ENCODE measurements around the gene DLG2. TPM values are rescaled to one million over a fixed set of nuclear protein-coding genes. Genes with fewer than 3 reads are reported as not detected.
"Not testable (repeated sequence)": the region's sequence is repeated elsewhere in the genome, so short reads cannot be mapped to it uniquely, and the experiment has no call there.

Gene DLG2
- 1 to 10 TPM in 1 of 2 experiments, under 1 TPM in 1; 0.85 to 1.1 TPM for total RNA-seq

GRCh38 chr11:85627332-85627997 lies at the start of gene DLG2:
DLG2 (minus strand) TSS chr11:85627344.
- peaks cover 48% of the 10 kb centered on the region for H3K4me1 Mint-ChIP-seq
- peak; percentile 18 for DNase-seq
- peak within 1 kb of the TSS; percentile 99 for H3K4me3 Mint-ChIP-seq
- CTCF ChIA-PET, result interaction anchor here (0.9 to 1.4 kb wide), 4 partner anchors 9 to 20 kb away, joined by 3 to 6 read pairs (median 5); partner anchors contain the start of gene TMEM126A
- POLR2A ChIA-PET, result interaction anchor here (0.8 to 2.2 kb wide), 2 partner anchors 20 to 199 kb away, joined by 4 to 5 read pairs; partner anchors contain the start of gene TMEM126A
- peak within 1 kb of the TSS; percentile 97 for H3K27ac Mint-ChIP-seq
- no peaks in the 10 kb centered on the region for H3K9me3 Mint-ChIP-seq
- peaks cover 18% of the 10 kb centered on the region for H3K36me3 Mint-ChIP-seq (ENCODE audit: low read depth)
- H3K27me3 Mint-ChIP-seq, result peaks cover 10% of the 10 kb centered on the region

DNA sequence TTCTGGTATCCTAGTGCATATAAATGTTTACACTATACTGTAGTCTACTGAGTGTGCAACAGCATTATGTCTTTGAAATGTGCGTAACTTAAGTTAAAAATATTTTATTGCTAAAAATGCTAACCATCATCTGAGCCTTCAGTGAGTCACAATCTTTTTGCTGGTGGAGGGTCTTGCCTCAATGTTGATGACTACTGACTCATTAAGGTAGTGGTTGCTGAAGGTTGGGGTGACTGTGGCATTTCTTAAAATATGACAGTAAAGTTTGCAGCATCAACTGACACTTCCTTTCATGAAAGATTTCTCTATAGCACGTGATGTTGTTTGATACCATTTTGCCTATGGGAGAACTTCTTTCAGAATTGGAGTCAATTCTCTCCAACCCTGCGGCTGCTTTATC lies 46.2 kb upstream of the DLG2 start:
- Mint-ChIP-seq H3K4me1 (peaks cover 8% of the 10 kb centered on the region), H3K36me3 (ENCODE audit: low read depth) (peaks cover 3% of the 10 kb centered on the region), H3K27me3 (peaks cover 6% of the 10 kb centered on the region)

GRCh38 chr11:85672105-85672902 lies 45.2 kb upstream of the DLG2 start:
- peaks cover 3% of the 10 kb centered on the region for H3K36me3 Mint-ChIP-seq (ENCODE audit: low read depth)
- peaks cover 8% of the 10 kb centered on the region for H3K4me1 Mint-ChIP-seq
- DNase-seq, result no peak
- ChIA-PET POLR2A (no interaction called here), CTCF (no interaction called here)
- peaks cover 8% of the 10 kb centered on the region for H3K9me3 Mint-ChIP-seq
- H3K27ac Mint-ChIP-seq, result no peak overlapping the region
- H3K4me3 Mint-ChIP-seq, result no peak overlapping the region
- peaks cover 2% of the 10 kb centered on the region for H3K27me3 Mint-ChIP-seq

More for the DNA sequence above, 46.2 kb upstream of the DLG2 start:
- no peak for DNase-seq
- Mint-ChIP-seq H3K27ac (no peak overlapping the region), H3K4me3 (no peak overlapping the region), H3K9me3 (peaks cover 8% of the 10 kb centered on the region)
- ChIA-PET POLR2A (no interaction called here), CTCF (interaction anchor here (1.6 kb wide), 1 partner anchor 10 kb away, joined by 4 read pairs; no protein-coding TSS in a partner anchor)

DNA sequence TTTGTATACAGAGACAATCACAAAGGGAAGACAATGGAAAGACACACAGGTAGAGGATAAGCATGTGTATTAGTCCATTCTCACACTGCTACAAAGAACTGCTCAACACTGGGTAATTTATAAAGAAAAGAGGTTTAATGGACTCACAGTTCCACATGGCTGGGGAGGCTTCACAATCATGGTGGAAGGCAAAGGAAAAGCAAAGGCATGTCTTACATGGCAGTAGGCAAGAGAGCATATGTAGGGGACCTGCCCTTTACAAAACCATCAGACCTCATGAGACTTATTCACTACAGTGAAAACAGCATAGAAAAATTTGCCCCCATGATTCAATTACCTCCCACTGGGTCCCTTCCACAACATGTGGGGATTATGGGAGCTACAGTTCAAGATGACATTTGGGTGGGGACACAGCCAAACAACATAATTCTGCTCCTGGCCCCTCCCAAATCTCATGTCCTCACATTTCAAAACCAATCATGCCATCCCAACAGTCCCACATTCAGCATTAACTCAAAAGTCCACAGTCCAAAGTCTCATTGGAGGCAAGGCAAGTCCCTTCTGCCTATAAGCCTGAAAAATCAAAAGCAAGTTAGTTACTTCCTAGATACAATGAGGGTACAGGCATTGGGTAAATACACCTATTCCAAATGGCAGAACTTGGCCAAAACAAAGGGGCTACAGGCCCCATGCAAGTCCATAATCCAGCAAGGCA lies 44.0 kb upstream of the DLG2 start:
- POLR2A ChIA-PET; H3K9me3 Mint-ChIP-seq; H3K36me3 Mint-ChIP-seq (ENCODE audit: low read depth); H3K27me3 Mint-ChIP-seq; H3K4me3 Mint-ChIP-seq; H3K27ac Mint-ChIP-seq; H3K4me1 Mint-ChIP-seq; DNase-seq: not testable (repeated sequence)
- CTCF ChIA-PET, result interaction anchor here (0.7 to 1.1 kb wide), 2 partner anchors 14 to 150 kb away, joined by 3 read pairs; no protein-coding TSS in a partner anchor

DNA sequence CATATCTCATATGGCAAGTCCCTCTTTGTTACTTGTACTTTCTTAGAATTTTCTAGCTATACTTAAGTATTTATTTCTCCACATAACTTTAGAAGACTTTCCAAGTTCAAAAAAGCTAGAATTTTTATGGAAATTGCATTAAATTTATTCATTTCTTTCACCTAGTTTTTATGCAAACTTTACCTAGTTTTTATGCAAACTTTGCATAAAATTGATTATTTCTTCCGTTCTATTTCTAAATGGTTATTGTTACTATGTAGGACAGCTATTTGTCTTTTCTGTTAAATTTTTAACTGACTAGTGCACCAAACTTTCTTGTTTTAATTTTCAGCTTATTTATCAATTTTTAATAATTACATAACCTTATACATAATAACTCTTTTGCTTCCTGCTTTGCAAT lies 41.0 kb upstream of the DLG2 start:
- Mint-ChIP-seq H3K4me3 (no peak overlapping the region), H3K36me3 (ENCODE audit: low read depth) (peaks cover 14% of the 10 kb centered on the region), H3K27me3 (no peaks in the 10 kb centered on the region), H3K27ac (no peak overlapping the region), H3K4me1 (peaks cover 12% of the 10 kb centered on the region), H3K9me3 (peaks cover 2% of the 10 kb centered on the region)
- ChIA-PET CTCF (interaction anchor here (0.6 to 2.4 kb wide), 4 partner anchors 10 to 187 kb away, joined by 3 to 8 read pairs (median 3); partner anchors contain the start of genes CCDC83 and TMEM126A), POLR2A (no interaction called here)
- DNase-seq, result no peak

DNA sequence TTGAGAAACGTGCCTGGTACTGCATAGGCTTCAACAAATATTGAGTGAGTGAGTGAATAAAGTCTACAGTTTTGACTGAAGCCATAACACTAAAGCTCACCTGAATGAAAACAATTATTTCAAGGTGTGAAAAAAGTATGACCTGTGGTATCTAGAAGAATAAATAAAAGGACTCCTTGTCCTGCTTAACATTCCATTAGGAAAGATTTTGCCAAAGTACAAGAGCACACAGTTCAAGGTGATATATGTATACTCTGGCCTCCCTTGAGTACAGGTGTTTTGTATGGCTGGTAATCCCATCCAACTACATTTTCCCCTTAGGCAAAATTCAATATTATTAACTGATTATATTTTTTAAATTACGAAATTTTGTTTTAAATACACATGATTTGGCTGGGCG lies 39.5 kb upstream of the DLG2 start:
- Mint-ChIP-seq H3K36me3 (ENCODE audit: low read depth) (peaks cover 21% of the 10 kb centered on the region), H3K4me1 (peaks cover 15% of the 10 kb centered on the region), H3K9me3 (peaks cover 2% of the 10 kb centered on the region), H3K27ac (no peak overlapping the region), H3K27me3 (no peaks in the 10 kb centered on the region), H3K4me3 (no peak overlapping the region)
- POLR2A ChIA-PET, result no interaction called here
- CTCF ChIA-PET, result no interaction called here
- no peak for DNase-seq

- no peak for DNase-seq
- H3K27ac Mint-ChIP-seq, result peak overlapping the region; percentile 100
- ChIA-PET POLR2A (interaction anchor here (0.9 kb wide), 1 partner anchor 149 kb away, joined by 3 read pairs; no protein-coding TSS in a partner anchor), CTCF (no interaction called here)
- H3K4me3 Mint-ChIP-seq, result peak overlapping the region; percentile 100
- no peaks in the 10 kb centered on the region for H3K27me3 Mint-ChIP-seq
- H3K4me1 Mint-ChIP-seq, result peaks cover 24% of the 10 kb centered on the region
- peaks cover 30% of the 10 kb centered on the region for H3K36me3 Mint-ChIP-seq (ENCODE audit: low read depth)
- H3K9me3 Mint-ChIP-seq, result no peaks in the 10 kb centered on the region
These were observed 38.6 kb upstream of the DLG2 start for GRCh38 chr11:85665733-85666132.

GRCh38 chr11:85664615-85665481 lies 37.7 kb upstream of the DLG2 start, which contains the start of gene CREBZF:
CREBZF (minus strand) TSS chr11:85665129; CDS start chr11:85664875, 254 bp downstream.
- Mint-ChIP-seq H3K27me3 (no peaks in the 10 kb centered on the region), H3K4me3 (peak within 1 kb of the TSS; percentile 100), H3K27ac (peak within 1 kb of the TSS; percentile 100), H3K36me3 (ENCODE audit: low read depth) (peaks cover 39% of the 10 kb centered on the region), H3K9me3 (no peaks in the 10 kb centered on the region), H3K4me1 (peaks cover 33% of the 10 kb centered on the region)
- POLR2A ChIA-PET, result interaction anchor here (0.7 to 0.9 kb wide), 2 partner anchors 25 to 149 kb away, joined by 3 to 4 read pairs; no protein-coding TSS in a partner anchor
- CTCF ChIA-PET, result interaction anchor here (0.5 to 2.8 kb wide), 7 partner anchors 11 to 636 kb away, joined by 3 to 16 read pairs (median 4); partner anchors contain the start of gene TMEM126A
- DNase-seq, result peak; percentile 94

DNA sequence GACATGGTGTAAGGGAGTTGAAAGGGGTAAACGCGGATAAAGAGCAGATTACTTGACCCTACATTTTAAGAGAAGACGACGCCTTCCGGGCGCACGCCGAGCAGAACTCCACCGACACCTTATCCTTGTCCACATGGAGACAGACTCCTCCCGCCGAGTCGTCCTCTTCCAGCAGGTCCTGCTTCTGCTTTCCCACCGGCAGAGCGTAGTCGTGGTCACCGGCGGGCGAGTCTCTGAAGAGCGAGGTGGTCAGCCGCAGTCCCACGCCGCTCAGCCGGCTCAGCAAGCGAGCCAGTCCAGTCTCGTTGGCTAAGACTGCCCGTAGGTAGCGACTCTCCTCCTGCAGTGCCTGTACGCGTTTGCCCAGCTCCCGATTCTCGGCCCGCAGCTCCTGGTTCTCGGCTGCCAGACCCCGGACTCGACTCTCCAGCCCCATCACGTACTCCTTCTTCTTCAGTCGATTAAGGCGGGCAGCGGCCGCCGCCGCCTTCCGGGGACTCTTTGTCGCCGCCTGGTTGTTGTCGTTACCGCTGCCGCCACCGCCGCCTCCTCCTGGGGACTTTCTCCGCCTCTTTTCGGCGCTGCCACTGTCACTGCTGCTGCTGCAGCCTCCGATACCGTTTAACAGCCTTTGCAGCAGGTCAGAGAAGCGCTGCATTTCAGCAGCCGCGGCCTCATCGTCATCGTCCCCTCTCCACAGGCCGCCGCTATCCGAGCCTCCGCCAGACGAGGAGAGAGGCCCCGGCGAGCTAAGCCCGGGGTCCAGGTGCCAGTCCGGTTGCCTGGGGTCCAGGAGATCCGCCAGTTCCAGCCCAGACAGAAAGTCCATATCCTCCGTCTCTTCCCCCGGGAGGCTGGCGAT lies 36.8 kb upstream of the DLG2 start:
- Mint-ChIP-seq H3K36me3 (ENCODE audit: low read depth) (peaks cover 45% of the 10 kb centered on the region), H3K4me3 (peak overlapping the region; percentile 100), H3K27me3 (no peaks in the 10 kb centered on the region), H3K27ac (peak overlapping the region; percentile 100), H3K4me1 (peaks cover 40% of the 10 kb centered on the region), H3K9me3 (no peaks in the 10 kb centered on the region)
- ChIA-PET CTCF (interaction anchor here (0.6 to 2.8 kb wide), 8 partner anchors 15 to 191 kb away, joined by 3 to 16 read pairs (median 3); partner anchors contain the start of gene TMEM126A), POLR2A (interaction anchor here (0.6 kb wide), 1 partner anchor 207 kb away, joined by 9 read pairs; no protein-coding TSS in a partner anchor)
- DNase-seq, result peak; percentile 92

DNA sequence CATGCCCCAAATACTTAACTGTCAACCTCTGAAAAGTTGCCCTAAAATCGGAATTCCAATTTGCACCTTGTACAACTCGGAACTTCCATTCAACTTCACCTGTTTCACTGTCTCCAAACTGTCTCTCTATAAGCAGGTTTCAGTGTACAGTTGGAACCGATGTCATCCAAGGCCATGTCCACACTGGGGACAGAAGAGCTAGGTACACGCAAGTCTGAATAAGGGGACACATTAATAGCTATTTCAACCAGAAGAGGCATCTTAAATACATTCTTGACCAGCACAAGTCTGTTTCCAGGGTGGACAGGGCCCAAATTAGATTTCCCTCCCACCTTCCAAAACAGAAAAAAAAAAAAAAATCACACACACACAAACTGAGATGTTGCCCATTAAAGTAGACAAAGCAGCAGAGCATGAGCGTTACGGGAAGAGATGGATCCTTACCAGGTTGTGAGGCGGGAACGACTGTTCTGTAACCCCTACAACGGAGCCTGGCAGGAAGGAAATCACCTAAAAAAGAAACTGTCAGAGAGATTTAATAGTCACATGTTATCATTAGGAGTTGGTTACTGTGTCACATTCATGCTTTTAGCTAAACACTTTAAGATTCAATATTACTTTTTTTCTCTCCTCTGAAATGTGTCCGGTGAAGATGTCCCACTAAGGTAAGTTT lies 36.1 kb upstream of the DLG2 start:
- Mint-ChIP-seq H3K36me3 (ENCODE audit: low read depth) (peaks cover 49% of the 10 kb centered on the region), H3K4me3 (peak overlapping the region; percentile 100), H3K9me3 (no peaks in the 10 kb centered on the region), H3K27me3 (no peaks in the 10 kb centered on the region), H3K4me1 (peaks cover 46% of the 10 kb centered on the region), H3K27ac (peak overlapping the region; percentile 100)
- no peak for DNase-seq
- POLR2A ChIA-PET, result interaction anchor here (0.6 kb wide), 1 partner anchor 208 kb away, joined by 9 read pairs; no protein-coding TSS in a partner anchor
- CTCF ChIA-PET, result interaction anchor here (0.6 to 2.8 kb wide), 4 partner anchors 15 to 191 kb away, joined by 3 to 16 read pairs (median 4); partner anchors contain the start of gene TMEM126A
